ENCODE data around the gene RNU2-1.

GRCh38 chr17:43226393-43226792 is 7.4 kb downstream of the RNU2-1 start:
- TF ChIP-seq ZNF274 (IDR thresholded peaks at IDR 0.05; ENCODE audit: low read depth, low read length), result no peak
- no peak for TF ChIP-seq SUZ12 (IDR thresholded peaks at IDR 0.05; ENCODE audit: extremely low read depth, insufficient read depth, insufficient read length)
